Measurements from ENCODE around the gene EPS8.

The EPS8 gene

DNA sequence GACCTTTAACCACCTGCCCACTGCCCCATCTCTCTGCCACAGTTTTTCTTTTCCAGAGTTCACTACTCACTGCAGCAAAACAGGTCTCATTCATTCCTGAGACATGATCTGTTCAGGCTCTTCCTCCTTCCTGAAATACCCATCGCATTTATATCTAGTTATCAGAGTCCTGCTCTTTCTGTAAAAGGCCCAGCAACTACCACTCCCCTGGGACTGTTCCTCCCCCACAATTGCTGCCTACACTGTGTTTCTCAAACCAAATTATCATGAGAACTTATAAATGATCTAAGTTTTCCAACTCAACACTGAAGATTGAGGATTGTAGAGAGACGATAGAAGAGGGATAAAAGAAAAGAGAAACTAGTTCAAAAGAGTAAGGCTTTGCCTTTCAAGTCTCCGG is 40.8 kb upstream of the EPS8 start:
- intact Hi-C loops (cut with DNase I; ENCODE audit: low total_unique reads): loop anchor here (5.0 kb wide), 1 partner anchor 213 kb away; no protein-coding TSS in a partner anchor
- H3K36me3 ChIP-seq: no peaks in the 10 kb centered on the region
- peak overlapping the region; percentile 53 to 63 for H3K27ac ChIP-seq
- no peaks in the 10 kb centered on the region for H3K9me3 ChIP-seq
- peaks cover 0 to 24% (median 4%) of the 10 kb centered on the region in 4 donors for H3K4me1 ChIP-seq
- H3K27me3 ChIP-seq: no peaks in the 10 kb centered on the region
- no peak for DNase-seq
- no peak overlapping the region for H3K4me3 ChIP-seq
- TF ChIP-seq, protein P1, sequence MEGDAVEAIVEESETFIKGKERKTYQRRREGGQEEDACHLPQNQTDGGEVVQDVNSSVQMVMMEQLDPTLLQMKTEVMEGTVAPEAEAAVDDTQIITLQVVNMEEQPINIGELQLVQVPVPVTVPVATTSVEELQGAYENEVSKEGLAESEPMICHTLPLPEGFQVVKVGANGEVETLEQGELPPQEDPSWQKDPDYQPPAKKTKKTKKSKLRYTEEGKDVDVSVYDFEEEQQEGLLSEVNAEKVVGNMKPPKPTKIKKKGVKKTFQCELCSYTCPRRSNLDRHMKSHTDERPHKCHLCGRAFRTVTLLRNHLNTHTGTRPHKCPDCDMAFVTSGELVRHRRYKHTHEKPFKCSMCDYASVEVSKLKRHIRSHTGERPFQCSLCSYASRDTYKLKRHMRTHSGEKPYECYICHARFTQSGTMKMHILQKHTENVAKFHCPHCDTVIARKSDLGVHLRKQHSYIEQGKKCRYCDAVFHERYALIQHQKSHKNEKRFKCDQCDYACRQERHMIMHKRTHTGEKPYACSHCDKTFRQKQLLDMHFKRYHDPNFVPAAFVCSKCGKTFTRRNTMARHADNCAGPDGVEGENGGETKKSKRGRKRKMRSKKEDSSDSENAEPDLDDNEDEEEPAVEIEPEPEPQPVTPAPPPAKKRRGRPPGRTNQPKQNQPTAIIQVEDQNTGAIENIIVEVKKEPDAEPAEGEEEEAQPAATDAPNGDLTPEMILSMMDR (IDR thresholded peaks at IDR 0.05): no peak

DNA sequence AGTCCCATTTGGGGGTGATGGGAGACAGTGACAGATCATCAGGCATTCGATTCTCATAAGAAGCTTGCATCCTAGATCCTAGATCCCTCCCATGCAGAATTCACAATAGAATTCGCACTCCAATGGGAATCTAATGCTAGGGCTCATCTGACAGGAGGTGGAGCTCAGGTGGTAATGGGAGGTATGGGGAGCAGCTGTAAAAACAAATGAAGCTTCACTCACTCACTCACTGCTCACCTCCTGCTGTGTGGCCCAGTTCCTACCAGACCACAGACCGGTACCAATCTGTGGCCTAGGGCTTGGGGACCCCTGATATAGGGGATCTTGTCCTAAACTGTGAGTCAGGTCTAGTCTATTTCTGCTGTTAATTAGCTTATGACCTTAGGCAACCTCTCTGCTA is 40.1 kb upstream of the EPS8 start:
- Histone ChIP-seq H3K4me3 (no peak overlapping the region), H3K36me3 (no peaks in the 10 kb centered on the region), H3K27ac (peak overlapping the region in 1 of 2 donors; percentile 63), H3K27me3 (no peaks in the 10 kb centered on the region), H3K4me1 (peaks cover 0 to 24% (median 4%) of the 10 kb centered on the region in 4 donors), H3K9me3 (no peaks in the 10 kb centered on the region)
- TF ChIP-seq, protein P1 (IDR thresholded peaks at IDR 0.05): no peak
- intact Hi-C loops (cut with DNase I; ENCODE audit: low total_unique reads): no loop called here
- no peak for DNase-seq

DNA sequence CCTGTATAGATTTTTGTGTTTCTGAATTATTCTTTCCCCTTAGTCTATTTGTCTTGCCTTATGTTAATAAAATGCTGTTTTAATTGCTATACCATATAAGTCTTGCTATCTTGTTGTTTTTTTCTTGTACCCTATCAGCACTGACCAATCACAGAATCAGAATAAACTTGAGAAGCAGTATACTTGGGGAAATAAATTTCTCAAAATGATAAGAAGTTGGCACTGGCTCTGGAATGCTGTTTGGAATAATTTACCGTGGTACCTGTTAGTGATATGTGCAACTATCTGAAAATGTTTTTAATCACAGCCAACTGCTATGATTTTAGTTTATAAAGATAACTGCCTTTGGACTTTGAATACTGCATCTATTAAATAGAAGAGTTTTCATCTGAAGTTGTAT is 37.9 kb upstream of the EPS8 start:
- TF ChIP-seq, protein P1 (IDR thresholded peaks at IDR 0.05): no peak

DNA sequence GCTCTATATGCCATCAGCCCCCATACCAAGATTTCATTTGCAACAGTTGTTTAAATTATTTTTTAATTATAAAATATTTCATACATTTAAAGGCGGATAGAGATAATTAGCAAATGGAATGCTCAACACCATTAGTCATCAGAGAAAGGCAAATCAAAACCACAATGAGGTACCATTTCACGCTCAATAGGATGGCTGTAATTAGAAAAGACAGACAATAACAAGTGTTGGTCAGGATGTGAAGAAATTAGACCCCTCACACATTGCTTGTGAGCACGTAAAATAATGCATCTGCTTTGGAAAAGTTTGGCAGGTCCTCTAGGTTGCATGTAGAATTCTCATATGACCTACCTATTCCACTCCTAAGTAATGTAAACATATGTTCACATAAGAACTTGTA is 35.3 kb upstream of the EPS8 start:
- Histone ChIP-seq H3K4me1 (no peaks in the 10 kb centered on the region), H3K9me3 (no peaks in the 10 kb centered on the region), H3K27me3 (no peaks in the 10 kb centered on the region), H3K27ac (no peak overlapping the region), H3K4me3 (no peak overlapping the region), H3K36me3 (no peaks in the 10 kb centered on the region)
- intact Hi-C loops (cut with DNase I; ENCODE audit: low total_unique reads): no loop called here
- DNase-seq: no peak
- TF ChIP-seq, protein P1 (IDR thresholded peaks at IDR 0.05): no peak

More for the DNA sequence above, 37.9 kb upstream of the EPS8 start:
- Histone ChIP-seq H3K27me3 (no peaks in the 10 kb centered on the region), H3K9me3 (no peaks in the 10 kb centered on the region), H3K27ac (no peak overlapping the region), H3K4me1 (peaks cover 0 to 24% (median 4%) of the 10 kb centered on the region in 4 donors), H3K4me3 (no peak overlapping the region), H3K36me3 (no peaks in the 10 kb centered on the region)
- intact Hi-C loops (cut with DNase I; ENCODE audit: low total_unique reads): no loop called here
- no peak for DNase-seq

DNA sequence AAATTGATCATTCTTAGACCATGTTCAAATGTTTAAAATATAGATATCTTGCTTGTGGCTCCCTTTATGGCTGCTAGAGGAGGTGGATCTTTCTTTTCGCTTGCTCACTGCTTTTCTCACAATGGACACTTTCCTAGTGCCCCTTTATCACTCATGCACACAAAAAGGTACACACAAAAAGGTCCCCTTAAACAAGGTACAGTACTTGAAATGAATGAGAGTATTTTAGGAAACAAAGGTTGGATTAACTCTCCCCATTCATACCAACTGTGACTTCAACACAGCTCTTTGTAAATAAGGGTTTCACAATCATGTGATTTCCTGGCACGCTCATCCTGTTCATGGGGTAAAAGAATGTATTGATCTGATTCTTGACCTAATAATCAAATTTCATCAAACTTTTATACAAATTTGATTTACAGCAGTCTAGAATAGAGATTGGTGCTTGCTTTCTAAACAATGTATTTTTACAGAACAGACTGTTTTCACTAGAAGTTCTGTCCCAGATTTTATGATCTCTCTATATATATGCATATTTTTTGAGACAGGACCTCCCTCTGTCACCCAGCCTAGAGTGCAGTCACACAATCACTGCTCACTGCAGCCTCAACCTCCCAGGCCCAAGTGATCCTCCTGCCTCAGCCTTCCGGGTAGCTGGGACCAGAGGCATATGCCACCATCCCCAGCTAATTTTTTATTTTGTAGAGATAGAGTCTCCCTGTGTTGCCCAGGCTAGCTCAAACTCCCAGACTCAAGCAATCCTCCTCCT is 34.4 kb upstream of the EPS8 start:
- TF ChIP-seq, protein P1 (IDR thresholded peaks at IDR 0.05): no peak

More for the DNA sequence above, 34.4 kb upstream of the EPS8 start:
- H3K36me3 ChIP-seq: no peaks in the 10 kb centered on the region
- no peaks in the 10 kb centered on the region for H3K27me3 ChIP-seq
- DNase-seq: no peak
- H3K4me3 ChIP-seq: no peak overlapping the region
- intact Hi-C loops (cut with DNase I; ENCODE audit: low total_unique reads): no loop called here
- H3K9me3 ChIP-seq: no peaks in the 10 kb centered on the region
- no peaks in the 10 kb centered on the region for H3K4me1 ChIP-seq
- H3K27ac ChIP-seq: no peak overlapping the region
